ENCODE results near the gene ABCF3.

DNA sequence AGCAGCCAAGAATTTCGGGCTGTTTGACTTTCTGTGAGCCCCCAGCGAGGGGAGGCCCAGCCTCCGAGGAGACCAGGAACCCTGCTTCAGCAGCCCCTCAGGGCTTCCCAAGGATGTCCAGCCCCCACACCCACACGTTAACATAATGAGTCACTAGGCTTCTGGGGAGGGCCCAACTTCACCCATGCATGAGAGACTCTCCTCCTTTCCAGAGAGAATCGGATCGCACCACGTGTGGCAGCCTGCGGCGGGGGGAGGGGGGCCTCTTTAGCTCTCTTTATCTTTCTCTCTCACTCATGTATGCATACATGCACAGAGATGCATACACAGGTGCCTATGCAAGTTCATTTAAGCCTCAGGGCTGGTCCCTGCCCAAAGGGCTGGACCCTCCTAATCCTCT, 14.4 kb upstream of the ABCF3 start:
- TF ChIP-seq, protein P1, sequence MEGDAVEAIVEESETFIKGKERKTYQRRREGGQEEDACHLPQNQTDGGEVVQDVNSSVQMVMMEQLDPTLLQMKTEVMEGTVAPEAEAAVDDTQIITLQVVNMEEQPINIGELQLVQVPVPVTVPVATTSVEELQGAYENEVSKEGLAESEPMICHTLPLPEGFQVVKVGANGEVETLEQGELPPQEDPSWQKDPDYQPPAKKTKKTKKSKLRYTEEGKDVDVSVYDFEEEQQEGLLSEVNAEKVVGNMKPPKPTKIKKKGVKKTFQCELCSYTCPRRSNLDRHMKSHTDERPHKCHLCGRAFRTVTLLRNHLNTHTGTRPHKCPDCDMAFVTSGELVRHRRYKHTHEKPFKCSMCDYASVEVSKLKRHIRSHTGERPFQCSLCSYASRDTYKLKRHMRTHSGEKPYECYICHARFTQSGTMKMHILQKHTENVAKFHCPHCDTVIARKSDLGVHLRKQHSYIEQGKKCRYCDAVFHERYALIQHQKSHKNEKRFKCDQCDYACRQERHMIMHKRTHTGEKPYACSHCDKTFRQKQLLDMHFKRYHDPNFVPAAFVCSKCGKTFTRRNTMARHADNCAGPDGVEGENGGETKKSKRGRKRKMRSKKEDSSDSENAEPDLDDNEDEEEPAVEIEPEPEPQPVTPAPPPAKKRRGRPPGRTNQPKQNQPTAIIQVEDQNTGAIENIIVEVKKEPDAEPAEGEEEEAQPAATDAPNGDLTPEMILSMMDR (IDR thresholded peaks at IDR 0.05), result no peak
- no peak for TF ChIP-seq POLR2AphosphoS5 (IDR thresholded peaks at IDR 0.05)

All from gastroesophageal sphincter (tissue), 3 donors.